GM12801 (cell line): ENCODE results near the gene GCNT2.

Source experiments
- TF ChIP-seq, protein P1 (sequence below): IDR thresholded peaks from one replicate; pipeline ENCODE4 v1.5.1; 2011; ENCODE audit warnings: control low read depth; ENCODE audit not compliant: insufficient read length; ENCODE audit errors: extremely low read depth

Gene GCNT2

DNA sequence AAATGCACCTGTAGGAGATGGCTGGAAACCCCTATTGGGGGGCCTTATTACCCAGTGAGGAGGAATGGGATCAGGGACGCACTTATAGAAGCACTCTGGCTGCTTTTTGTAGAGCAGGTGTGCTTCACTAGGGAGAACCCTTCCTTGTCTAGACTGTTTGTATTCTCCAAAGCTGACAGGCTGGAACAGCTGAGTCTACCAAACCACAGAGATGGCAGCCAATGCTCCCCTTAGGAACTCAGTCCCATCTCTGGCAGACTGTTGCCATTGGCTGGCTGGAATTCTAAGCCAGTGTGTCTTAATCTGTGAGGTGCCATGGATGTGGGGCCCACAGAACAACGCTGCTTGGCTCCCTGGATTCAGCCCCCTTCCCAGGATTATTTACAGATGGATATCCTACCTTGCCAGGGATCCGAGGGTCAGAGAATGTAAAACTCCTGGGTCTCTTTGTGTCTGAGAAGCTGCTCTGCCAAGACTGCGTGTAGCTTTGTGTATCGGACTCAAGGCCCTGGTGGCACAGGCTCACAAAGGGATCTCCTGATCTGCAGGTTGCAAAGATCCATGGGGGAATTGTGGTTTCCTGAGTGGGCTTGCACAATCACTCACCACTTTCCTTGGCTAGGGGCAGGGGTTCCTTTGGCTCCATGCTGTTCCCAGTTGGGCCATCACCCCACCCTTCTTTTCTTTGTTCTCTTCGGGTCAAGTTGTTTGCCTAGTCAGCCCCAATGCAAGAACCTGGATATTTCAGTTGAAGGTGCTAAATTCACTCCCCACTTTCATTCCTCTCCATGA, 147.2 kb downstream of the GCNT2 start:
- TF ChIP-seq, protein P1, sequence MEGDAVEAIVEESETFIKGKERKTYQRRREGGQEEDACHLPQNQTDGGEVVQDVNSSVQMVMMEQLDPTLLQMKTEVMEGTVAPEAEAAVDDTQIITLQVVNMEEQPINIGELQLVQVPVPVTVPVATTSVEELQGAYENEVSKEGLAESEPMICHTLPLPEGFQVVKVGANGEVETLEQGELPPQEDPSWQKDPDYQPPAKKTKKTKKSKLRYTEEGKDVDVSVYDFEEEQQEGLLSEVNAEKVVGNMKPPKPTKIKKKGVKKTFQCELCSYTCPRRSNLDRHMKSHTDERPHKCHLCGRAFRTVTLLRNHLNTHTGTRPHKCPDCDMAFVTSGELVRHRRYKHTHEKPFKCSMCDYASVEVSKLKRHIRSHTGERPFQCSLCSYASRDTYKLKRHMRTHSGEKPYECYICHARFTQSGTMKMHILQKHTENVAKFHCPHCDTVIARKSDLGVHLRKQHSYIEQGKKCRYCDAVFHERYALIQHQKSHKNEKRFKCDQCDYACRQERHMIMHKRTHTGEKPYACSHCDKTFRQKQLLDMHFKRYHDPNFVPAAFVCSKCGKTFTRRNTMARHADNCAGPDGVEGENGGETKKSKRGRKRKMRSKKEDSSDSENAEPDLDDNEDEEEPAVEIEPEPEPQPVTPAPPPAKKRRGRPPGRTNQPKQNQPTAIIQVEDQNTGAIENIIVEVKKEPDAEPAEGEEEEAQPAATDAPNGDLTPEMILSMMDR: no peak

DNA sequence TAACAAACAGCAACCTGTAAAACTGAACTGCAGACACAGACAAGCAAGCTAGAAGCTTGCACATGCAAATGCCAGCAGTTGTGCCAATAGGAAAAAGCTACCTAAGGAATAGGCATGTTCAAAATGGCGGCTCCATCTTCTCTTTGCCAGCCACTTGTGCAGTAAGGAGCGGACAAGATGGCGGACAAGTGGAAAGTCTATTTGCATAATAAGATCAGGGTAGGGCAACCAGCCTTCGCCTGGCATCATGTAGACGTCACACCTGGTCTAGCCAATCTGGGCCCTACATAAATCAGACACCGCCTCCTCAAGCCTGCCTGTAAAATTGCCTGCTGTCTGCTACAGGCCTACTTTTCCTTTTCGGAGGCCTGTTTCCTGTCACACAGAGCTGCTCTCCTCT, 155.3 kb downstream of the GCNT2 start:
- TF ChIP-seq, protein P1: no peak

DNA sequence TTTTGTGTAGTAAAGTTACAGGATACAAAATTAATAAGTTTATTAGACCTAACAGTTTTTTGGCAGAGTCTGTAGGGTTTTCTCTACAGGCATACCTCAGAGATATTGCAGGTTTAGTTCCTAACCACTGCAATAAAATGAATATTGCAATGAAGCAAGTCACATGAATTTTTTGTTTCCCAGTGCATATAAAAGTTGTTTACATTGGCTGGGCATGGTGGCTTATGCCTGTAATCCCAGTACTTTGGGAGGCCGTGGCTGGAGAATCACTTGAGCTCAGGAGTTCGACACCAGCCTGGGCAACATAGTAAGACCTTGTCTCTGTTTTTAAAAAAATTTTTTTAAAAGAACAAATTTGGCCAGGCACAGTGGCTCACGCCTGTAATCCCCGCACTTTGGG, 157.3 kb downstream of the GCNT2 start:
- TF ChIP-seq, protein P1: no peak
